NCI-H146 (cell line): ENCODE data around the gene DNAJB1.
"Not testable (repeated sequence)": the region's sequence is repeated elsewhere in the genome, so short reads cannot be mapped to it uniquely, and the experiment has no call there.

Experiments
- DNase-seq: peaks from one replicate; lab custom pipeline; 2025; lab: John Stamatoyannopoulos, UW

The DNAJB1 gene

GRCh38 chr19:14553042-14553938, 35.1 kb upstream of the DNAJB1 start:
- DNase-seq, result no peak

- DNase-seq, result not testable (repeated sequence)
These were observed 33.8 kb upstream of the DNAJB1 start for GRCh38 chr19:14552006-14552360.

DNA sequence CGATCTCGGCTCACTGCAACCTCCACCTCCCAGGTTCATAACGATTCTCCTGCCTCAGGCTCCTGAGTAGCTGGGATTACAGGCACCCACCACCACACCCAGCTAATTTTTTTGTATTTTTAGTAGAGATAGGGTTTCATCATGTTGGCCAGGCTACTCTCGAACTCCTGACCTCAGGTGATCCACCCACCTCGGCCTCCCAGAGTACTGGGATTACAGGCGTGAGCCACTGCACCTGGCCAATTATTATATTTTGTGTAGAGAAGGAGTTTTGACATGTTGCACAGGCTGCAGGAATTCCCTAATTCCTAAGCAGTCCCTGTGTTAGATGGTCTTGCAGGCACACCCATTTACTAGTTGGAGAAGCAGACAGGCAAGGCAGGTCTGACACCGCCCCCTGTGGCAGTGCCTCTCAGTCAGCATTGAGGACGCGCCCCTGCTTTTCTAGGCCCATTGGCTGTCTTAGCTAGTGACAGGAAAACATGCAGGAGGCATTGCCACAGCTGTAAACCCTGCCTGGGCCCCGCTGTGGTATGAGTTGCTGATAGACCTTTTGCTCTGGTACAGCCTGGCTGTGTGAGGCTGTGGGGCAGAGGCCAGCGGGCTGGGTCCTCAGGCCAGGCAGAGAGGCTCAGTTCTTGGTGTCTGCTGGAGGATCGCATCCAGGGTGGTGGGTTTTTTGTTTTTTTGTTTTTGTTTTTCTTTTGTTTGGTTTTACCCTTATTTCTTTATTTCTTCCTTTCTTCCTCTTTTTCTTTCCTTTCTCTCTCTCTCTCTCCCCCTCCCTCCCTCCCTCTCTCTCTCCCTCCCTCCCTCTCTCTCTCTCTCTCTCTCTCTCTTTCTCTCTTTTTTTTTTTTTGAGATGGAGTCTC, 33.2 kb upstream of the DNAJB1 start:
- DNase-seq, result not testable (repeated sequence)

DNA sequence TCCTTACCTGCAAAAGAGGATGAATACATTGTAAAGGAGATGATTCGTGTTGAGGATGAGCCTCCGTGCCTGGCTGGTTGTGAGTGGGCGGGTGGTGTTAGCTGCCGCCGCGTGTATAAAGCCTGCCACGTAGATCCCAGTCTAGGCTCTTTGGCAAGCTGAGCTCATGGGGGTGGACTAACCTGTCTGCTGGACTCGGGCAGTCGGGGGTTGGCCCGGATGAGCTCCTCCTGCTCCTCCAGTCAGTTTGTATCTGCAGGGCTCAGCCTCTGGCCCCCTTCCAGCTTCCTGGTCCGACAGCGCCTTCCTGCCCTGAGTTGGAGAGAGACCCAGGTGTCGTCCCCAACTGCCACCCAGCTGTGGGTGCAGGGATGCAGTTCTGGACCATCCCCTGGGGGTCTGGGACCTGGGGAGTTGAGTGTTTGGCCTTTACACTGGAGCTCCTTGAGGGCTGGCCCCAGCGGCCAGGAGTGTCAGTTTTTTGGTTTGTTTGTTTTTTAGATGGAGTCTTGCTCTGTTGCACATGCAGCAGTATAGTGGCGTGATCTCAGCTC, 32.1 kb upstream of the DNAJB1 start:
- no peak for DNase-seq

GRCh38 chr19:14545716-14546082, 27.5 kb upstream of the DNAJB1 start:
- DNase-seq, result no peak

GRCh38 chr19:14544977-14545715, 26.9 kb upstream of the DNAJB1 start:
- DNase-seq, result no peak

DNA sequence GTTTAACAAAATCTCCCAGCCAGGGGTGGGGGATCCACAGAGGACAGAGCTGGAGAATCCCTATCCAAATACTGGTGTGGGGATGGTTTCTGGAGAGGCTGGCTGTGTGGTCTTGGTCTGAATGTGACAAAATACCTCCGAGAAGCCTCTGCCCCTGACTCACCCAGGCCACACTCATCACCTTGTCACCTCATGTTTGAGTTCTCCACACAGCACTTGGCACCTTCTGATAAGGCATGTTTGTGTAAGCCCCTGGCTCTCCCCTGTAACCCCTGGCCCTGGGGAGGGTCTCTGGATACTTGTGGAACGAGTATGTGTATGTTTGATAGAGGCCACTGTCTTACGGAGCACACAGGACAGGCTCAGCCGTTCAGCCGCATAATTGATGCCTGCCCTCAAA, 25.9 kb upstream of the DNAJB1 start:
- DNase-seq, result no peak

- DNase-seq, result no peak
These were observed 24.6 kb upstream of the DNAJB1 start for GRCh38 chr19:14542711-14543328.

DNA sequence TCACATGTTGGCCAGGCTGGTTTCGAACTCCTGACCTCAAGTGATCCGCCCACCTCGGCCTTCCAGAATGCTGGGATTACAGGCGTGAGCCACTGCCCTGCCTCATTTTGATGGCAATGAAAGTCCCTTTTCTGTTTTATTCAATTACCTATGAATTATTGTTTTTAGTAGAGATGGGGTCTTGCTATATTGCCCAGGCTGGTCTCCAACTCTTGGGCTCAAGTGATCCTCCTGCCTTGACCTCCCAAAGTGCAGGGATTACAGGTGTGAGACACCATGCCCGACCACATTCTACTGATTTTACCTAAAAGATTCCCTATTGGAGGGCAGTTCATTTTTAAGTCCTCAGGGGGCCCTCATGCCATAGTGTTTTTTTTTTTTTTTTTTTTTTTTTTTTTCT, 23.8 kb upstream of the DNAJB1 start:
- not testable (repeated sequence) for DNase-seq

GRCh38 chr19:14540741-14541525, 22.7 kb upstream of the DNAJB1 start:
- no peak for DNase-seq

DNA sequence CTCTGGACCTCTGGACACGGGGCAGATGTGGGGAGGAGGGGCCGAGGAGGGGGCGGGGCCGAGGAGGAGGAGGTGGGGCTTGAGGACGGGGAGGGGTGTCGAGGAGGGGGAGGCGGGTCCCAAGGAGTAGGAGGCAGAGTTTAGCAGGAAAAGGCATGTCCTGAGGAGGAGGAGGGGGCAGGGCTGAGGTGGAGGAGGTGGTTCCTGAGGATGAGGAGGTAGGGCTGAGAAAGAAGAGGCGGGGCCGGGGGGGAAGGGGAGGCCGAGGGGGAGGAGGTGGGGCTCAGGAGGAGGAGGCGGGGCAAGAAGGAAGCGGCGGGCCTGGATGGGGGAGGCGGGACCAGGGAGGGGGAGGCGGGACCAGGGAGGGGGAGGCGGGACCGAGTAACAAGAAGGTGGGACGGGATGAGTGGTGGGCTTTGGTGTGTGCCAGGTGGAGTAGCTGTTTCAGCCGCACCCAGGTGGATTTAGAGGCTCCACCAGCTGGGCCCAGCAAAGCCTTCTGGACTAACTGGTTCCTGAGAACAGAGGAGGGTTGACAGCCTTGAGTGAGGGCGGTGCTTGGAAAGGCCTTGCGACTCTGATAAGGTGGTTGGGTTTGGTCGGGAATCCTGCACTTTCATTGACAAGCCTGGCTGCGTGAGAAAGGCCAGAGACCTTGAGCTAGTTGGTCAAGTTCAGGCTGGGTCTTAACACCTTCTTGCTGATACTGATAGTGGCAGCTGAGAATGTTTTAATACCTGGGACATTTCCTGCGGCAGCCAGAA, 18.9 kb upstream of the DNAJB1 start:
- DNase-seq, result peak; percentile 51

GRCh38 chr19:14533450-14533849, 15.3 kb upstream of the DNAJB1 start:
- DNase-seq, result no peak

DNA sequence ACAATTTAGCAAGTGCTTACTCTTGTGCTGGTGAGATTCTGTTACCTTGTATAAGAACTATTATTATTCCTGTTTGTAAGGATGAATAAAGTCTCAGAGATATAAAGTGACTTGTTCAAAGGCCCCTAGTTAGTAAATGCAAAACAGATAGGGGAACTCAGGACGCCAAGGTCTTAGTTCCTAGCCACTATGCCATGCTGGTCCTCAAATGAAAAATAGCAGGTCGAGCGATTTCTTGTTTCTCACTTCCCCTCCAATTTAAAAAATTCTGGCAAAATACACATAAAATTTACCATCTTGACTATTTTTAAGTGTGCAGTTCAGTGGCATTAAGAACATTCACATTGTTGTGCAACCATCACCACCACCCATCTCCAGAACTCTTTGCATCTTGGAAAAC, 12.3 kb upstream of the DNAJB1 start:
- no peak for DNase-seq

DNA sequence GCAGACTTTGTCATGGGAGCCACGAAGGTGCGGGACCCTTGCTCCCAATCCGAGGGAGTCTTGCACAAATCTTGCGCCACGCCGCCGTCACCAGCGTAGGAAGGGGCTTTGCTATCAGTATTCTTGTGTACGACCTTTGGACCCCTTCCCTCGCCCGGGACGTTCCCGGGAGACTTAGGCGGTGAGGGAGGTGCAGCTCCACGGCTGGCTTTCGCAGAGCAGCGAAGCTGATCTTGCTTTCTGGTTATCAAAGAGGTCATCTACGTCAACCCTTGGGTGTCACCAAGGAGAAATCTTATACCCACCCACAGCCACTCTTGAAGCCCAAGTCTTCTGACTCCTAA, 11.8 kb upstream of the DNAJB1 start:
- peak; percentile 53 for DNase-seq

DNA sequence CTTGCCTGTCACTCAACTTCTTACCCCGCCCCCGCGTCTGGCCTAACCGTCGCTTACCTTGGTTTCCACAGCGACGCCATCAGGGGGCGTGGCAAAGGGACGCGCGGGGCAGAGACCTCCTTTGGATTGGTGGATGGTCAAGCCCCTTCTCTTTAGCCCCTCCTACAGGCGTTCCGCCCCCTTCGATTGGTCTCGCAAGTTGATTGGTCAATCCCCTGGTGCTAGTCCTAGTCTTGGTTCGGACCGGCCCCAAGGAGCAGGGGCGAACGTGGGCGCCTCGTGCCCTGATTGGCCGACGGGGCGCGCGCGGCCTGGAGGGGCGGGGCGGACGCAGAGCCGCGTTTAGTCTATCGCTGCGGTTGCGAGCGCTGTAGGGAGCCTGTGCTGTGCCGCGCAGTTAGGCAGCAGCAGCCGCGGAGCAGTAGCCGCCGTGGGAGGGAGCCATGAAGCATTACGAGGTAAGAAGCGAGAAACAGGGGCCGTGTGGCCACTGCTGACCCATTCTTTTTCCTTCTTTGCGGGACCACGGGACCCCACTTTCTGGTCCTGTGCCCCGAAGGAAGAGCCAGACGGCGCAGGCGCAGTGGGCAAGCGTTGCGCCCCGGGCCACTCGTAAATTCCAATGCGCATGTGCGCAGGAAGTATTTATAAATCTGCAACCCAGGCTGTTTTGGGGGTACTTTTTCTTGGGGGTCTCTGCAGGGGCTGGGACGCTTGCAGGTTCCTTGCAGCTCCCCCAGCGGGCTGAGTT, 11.2 kb upstream of the DNAJB1 start, which contains the start of gene TECR:
Gene TECR (plus strand): TSS at position 341 of the 751 bp plus-strand sequence. CDS start 103 bp downstream, at position 444.
- peak; percentile 100 for DNase-seq

DNA sequence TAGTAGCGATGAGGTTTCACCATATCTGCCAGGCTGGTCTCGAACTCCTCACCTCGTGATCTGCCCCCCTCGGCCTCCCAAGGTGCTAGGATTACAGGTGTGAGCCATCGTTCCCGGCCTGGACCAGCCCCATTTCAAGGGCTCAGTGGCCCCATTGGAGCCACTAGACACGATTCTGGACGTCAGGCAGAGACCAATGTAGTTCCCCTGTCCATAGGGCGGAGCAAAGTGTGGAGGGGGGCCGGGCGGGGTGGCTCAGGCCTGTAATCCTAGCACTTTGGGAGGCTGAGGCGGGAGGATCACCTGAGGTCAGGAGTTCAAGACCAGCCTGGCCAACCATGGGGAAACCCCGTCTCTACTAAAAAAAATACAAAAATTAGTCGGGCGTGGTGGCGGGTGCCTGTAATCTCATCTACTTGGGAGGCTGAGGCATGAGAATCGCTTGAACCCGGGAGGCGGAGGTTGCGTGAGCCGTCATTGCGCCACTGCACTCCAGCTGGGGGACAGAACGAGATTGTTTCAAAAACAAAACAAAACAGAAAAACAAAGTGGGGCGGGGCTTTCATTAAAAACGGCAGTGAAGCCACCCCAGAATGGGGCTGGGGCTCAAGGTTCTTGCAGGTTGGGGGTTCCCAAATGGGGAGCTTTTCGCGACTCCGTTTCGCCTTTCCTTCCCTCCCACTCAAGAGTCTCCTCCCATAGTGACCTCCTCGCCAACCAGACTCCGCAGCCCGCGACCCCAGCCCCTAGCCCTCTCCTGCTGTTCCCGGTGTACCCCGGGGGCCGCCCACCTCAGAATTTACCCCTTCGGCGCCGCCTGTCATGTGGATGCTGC, 10.4 kb upstream of the DNAJB1 start:
- no peak for DNase-seq

- no peak for DNase-seq
These were observed 8.2 kb upstream of the DNAJB1 start for GRCh38 chr19:14526423-14526822.

DNA sequence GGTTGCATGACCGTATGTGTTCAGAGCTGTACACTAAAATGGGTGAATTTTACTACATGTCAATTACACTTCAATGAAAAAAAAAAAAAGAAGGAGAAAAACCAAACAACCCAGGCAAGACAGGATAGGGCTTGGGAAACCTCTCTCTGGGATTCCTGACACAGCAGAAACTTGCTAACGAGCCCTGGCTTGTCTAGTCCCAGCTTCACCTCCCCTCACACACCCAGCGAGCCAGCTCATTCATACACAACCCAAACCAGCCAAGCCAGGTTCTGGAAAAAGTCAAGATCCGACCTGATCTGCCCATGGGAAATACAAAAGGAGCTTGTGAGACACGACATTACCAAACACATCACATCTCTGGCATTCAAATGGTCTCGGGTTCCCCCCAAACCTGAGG, 7.5 kb upstream of the DNAJB1 start:
- no peak for DNase-seq
